Body of pancreas (tissue), 4 donors: Measurements from ENCODE around the gene GOLGA8S. TPM values are rescaled to one million over a fixed set of nuclear protein-coding genes. Genes with fewer than 3 reads are reported as not detected.

Experiments used
- ATAC-seq: fragments of 150-250 bp; one replicate; pipeline ENCODE4 v1.9.1; 2016
- DNase-seq, 4 donors: peaks; one replicate each; pipeline ENCODE4 v3.0.0-alpha.2; 2019
- H3K27ac ChIP-seq, 4 donors: fragments of 200-600 bp; sonication (generic); 1 replicate in 3 of 4; 2 replicates in 1 of 4; pipeline versions ENCODE4 v1.5.1 to v1.6.1; 2016 to 2019; ENCODE audit warnings: mild to moderate bottlenecking in 1 of 4, mixed read lengths in 1 of 4, moderate library complexity in 1 of 4
- H3K27me3 ChIP-seq, 2 donors: fragments of 200-600 bp; sonication (generic); one replicate each; pipeline ENCODE4 v1.6.0; 2016; ENCODE audit warnings: mild to moderate bottlenecking in 1 of 2
- H3K36me3 ChIP-seq, 2 donors: fragments of 200-600 bp; sonication (generic); replicated peaks in 1 of 2; 2 replicates each; pipeline ENCODE4 v1.5.1; 2016; ENCODE audit warnings: low read depth in 2 of 2; ENCODE audit not compliant: insufficient read depth in 1 of 2
- H3K4me1 ChIP-seq: fragments of 200-600 bp; sonication (generic); one replicate; pipeline ENCODE4 v1.6.0; 2016
- H3K4me3 ChIP-seq, 2 donors: fragments of 200-600 bp; sonication (generic); 1 replicate in 1 of 2; 2 replicates in 1 of 2; pipeline ENCODE4 v1.5.1; 2016 to 2019
- H3K9me3 ChIP-seq, 3 donors: fragments of 200-600 bp; sonication (generic); 1 replicate in 2 of 3; 2 replicates in 1 of 3; pipeline ENCODE4 v1.5.1; 2016
- CTCF ChIP-seq, 7 experiments: fragments of 450-650 bp in 4 of 7; fragments of 200-600 bp in 3 of 7; sonication (generic) in 3 of 7; IDR thresholded peaks; one replicate each; pipeline ENCODE4 v1.5.1; 2016 to 2019; ENCODE audit warnings: antibody characterized with exemption in 7 of 7
- POLR2A ChIP-seq, 3 donors: fragments of 450-650 bp; IDR thresholded peaks; one replicate each; pipeline ENCODE4 v1.6.1; 2016; ENCODE audit warnings: antibody characterized with exemption in 3 of 3, mild to moderate bottlenecking in 2 of 3
- whole genome bisulfite sequencing, 2 donors: methylation state at CpG; one replicate each; pipeline ENCODE4 v1.1.5; 2017; 5-methylcytosine and 5-hydroxymethylcytosine counted together
- intact Hi-C: fragments of 100-400 bp; cut with DNase I; formaldehyde crosslinking; loops from one replicate; pipeline ENCODE4 v1.15.1; 2023
- total RNA-seq, 2 donors: library from RNA; depleted of rRNA; stranded (reverse); fragments of >200 nt; gene quantifications; one replicate each; pipeline ENCODE4 v1.1.0, GENCODE V29; 2016

The GOLGA8S gene
- total RNA-seq, 2 donors from 2014 or later = under 0.01 TPM; not detected in 1

GRCh38 chr15:23385886-23386430, 31.4 kb downstream of the GOLGA8S start:
- H3K4me3 ChIP-seq = no peak overlapping the region
- H3K27ac ChIP-seq = no peak overlapping the region
- DNase-seq (no peak), ATAC-seq (no peak)
- H3K27me3 ChIP-seq = no peaks in the 10 kb centered on the region
- no peaks in the 10 kb centered on the region for H3K4me1 ChIP-seq
- TF ChIP-seq CTCF (IDR thresholded peaks at IDR 0.05) (no peak), POLR2A (IDR thresholded peaks at IDR 0.05) (no peak)
- H3K36me3 ChIP-seq = no peaks in the 10 kb centered on the region
- intact Hi-C loops = no loop called here
- H3K9me3 ChIP-seq = no peaks in the 10 kb centered on the region
- WGBS, 2 donors = 67% methylated on average over 10 to 11 of the region's 11 CpGs

- no peak for TF ChIP-seq POLR2A (IDR thresholded peaks at IDR 0.05)
- no peak for TF ChIP-seq CTCF (IDR thresholded peaks at IDR 0.05)
- Histone ChIP-seq H3K36me3 (no peaks in the 10 kb centered on the region), H3K4me3 (no peak overlapping the region), H3K27me3 (no peaks in the 10 kb centered on the region), H3K27ac (no peak overlapping the region), H3K4me1 (no peaks in the 10 kb centered on the region), H3K9me3 (no peaks in the 10 kb centered on the region)
- ATAC-seq (no peak), DNase-seq (no peak)
- WGBS, 2 donors = 43 to 56% methylated on average over 5 to 6 of the region's 6 CpGs
- intact Hi-C loops = no loop called here
Observed at GRCh38 chr15:23387621-23388190, 33.2 kb downstream of the GOLGA8S start.

- no peak overlapping the region for H3K4me3 ChIP-seq
- 41 to 57% methylated on average over 15 of the region's 15 CpGs for WGBS, 2 donors
- H3K27me3 ChIP-seq = peaks cover 0 to 3% of the 10 kb centered on the region in 2 donors
- DNase-seq (no peak), ATAC-seq (no peak)
- no peak overlapping the region for H3K27ac ChIP-seq
- intact Hi-C loops = no loop called here
- H3K9me3 ChIP-seq = no peaks in the 10 kb centered on the region
- H3K4me1 ChIP-seq = no peaks in the 10 kb centered on the region
- H3K36me3 ChIP-seq = no peaks in the 10 kb centered on the region
- TF ChIP-seq CTCF (IDR thresholded peaks at IDR 0.05) (no peak), POLR2A (IDR thresholded peaks at IDR 0.05) (no peak)
Observed at GRCh38 chr15:23395030-23395692, 40.6 kb downstream of the GOLGA8S start.

GRCh38 chr15:23395832-23396231, 41.3 kb downstream of the GOLGA8S start:
- Histone ChIP-seq H3K27ac (no peak overlapping the region), H3K9me3 (no peaks in the 10 kb centered on the region), H3K27me3 (peaks cover 0 to 3% of the 10 kb centered on the region in 2 donors), H3K4me3 (no peak overlapping the region), H3K4me1 (no peaks in the 10 kb centered on the region), H3K36me3 (no peaks in the 10 kb centered on the region)
- no peak for TF ChIP-seq CTCF (IDR thresholded peaks at IDR 0.05)
- no peak for TF ChIP-seq POLR2A (IDR thresholded peaks at IDR 0.05)
- intact Hi-C loops = no loop called here
- no peak for ATAC-seq
- DNase-seq = no peak
- WGBS, 2 donors = 32 to 50% methylated on average over 5 of the region's 5 CpGs
